DOHH2 (cell line): Measurements from ENCODE around the gene NCAM1.

ENCODE experiments used
- EZH2phosphoT487 ChIP-seq: fragments of 200-600 bp; sonication (generic); IDR thresholded peaks from 2 replicates; pipeline ENCODE4 v1.6.1; 2017; ENCODE audit warnings: borderline replicate concordance, mild to moderate bottlenecking, antibody characterized with exemption, low read length, moderate library complexity, mixed read lengths
- TF ChIP-seq, protein P1 (sequence below): fragments of 200-600 bp; sonication (generic); IDR thresholded peaks from one replicate; pipeline ENCODE4 v1.5.1; 2014; ENCODE audit warnings: antibody characterized with exemption, mild to moderate bottlenecking, low read depth, low read length; ENCODE audit not compliant: poor library complexity, severe bottlenecking

GRCh38 chr11:113308601-113309000 lies 347.4 kb downstream of the NCAM1 start:
- TF ChIP-seq, protein P1, sequence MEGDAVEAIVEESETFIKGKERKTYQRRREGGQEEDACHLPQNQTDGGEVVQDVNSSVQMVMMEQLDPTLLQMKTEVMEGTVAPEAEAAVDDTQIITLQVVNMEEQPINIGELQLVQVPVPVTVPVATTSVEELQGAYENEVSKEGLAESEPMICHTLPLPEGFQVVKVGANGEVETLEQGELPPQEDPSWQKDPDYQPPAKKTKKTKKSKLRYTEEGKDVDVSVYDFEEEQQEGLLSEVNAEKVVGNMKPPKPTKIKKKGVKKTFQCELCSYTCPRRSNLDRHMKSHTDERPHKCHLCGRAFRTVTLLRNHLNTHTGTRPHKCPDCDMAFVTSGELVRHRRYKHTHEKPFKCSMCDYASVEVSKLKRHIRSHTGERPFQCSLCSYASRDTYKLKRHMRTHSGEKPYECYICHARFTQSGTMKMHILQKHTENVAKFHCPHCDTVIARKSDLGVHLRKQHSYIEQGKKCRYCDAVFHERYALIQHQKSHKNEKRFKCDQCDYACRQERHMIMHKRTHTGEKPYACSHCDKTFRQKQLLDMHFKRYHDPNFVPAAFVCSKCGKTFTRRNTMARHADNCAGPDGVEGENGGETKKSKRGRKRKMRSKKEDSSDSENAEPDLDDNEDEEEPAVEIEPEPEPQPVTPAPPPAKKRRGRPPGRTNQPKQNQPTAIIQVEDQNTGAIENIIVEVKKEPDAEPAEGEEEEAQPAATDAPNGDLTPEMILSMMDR = no peak
- no peak for TF ChIP-seq EZH2phosphoT487
